Neural cell (in vitro differentiated cells): ENCODE results near the gene ZBTB5. TPM values are rescaled to one million over a fixed set of nuclear protein-coding genes. Genes with fewer than 3 reads are reported as not detected.

Experiments
- H2AFZ ChIP-seq: fragments of 200-600, 300-800 bp; sonication (generic), shearing (Covaris generic); 2 replicates; pipeline ENCODE4 v1.6.0; 2014; ENCODE audit warnings: low read depth, mild to moderate bottlenecking, antibody characterized with exemption, low read length, moderate library complexity
- H3F3A ChIP-seq: fragments of 200-600 bp; shearing (Covaris generic); 2 replicates; pipeline ENCODE4 v1.6.1; 2016; ENCODE audit warnings: mild to moderate bottlenecking, moderate library complexity, mixed read lengths, antibody characterized with exemption, low read length; ENCODE audit not compliant: insufficient read depth, poor library complexity, severe bottlenecking
- H3K27ac ChIP-seq: fragments of 200-600, 300-800 bp; sonication (generic), shearing (Covaris generic); 2 replicates; pipeline ENCODE4 v1.5.1; 2014; ENCODE audit warnings: mild to moderate bottlenecking, low read length, moderate library complexity
- H3K27me3 ChIP-seq: fragments of 300-800, 200-600 bp; sonication (generic), shearing (Covaris generic); 2 replicates; pipeline ENCODE4 v1.6.0; 2014; ENCODE audit warnings: mild to moderate bottlenecking, low read depth, low read length, moderate library complexity; ENCODE audit not compliant: insufficient read depth
- H3K36me3 ChIP-seq: fragments of 300-800, 200-600 bp; sonication (generic), shearing (Covaris generic); 2 replicates; pipeline ENCODE4 v1.5.1; 2014; ENCODE audit warnings: mild to moderate bottlenecking, antibody characterized with exemption, low read length, moderate library complexity; ENCODE audit not compliant: insufficient read depth
- H3K4me2 ChIP-seq: fragments of 300-800, 200-600 bp; sonication (generic), shearing (Covaris generic); 2 replicates; pipeline ENCODE4 v1.6.0; 2014; ENCODE audit warnings: mild to moderate bottlenecking, low read length
- H3K4me3 ChIP-seq: fragments of 300-800, 200-600 bp; sonication (generic), shearing (Covaris generic); 2 replicates; pipeline ENCODE4 v1.5.1; 2014; ENCODE audit warnings: mild to moderate bottlenecking, low read length, moderate library complexity
- H3K79me2 ChIP-seq: fragments of 200-600 bp; shearing (Covaris generic); replicated peaks from 2 replicates; pipeline ENCODE4 v1.6.0; 2014; ENCODE audit warnings: mild to moderate bottlenecking, low read length, moderate library complexity; ENCODE audit not compliant: insufficient read depth
- H3K9ac ChIP-seq: fragments of 300-800, 200-600 bp; sonication (generic), shearing (Covaris generic); 2 replicates; pipeline ENCODE4 v1.6.1; 2016; ENCODE audit warnings: mild to moderate bottlenecking, low read length, mixed read lengths
- H3K9me2 ChIP-seq: fragments of 200-600 bp; shearing (Covaris generic); 2 replicates; pipeline ENCODE4 v1.6.1; 2016; ENCODE audit warnings: mild to moderate bottlenecking, low read length, mixed read lengths; ENCODE audit not compliant: insufficient read depth
- H3K9me3 ChIP-seq: fragments of 200-600, 300-800 bp; sonication (generic), shearing (Covaris generic); 2 replicates; pipeline ENCODE4 v1.6.1; 2016; ENCODE audit warnings: mild to moderate bottlenecking, mixed run types, low read length, moderate library complexity, mixed read lengths
- H4K20me1 ChIP-seq: fragments of 200-600 bp; shearing (Covaris generic); 2 replicates; pipeline ENCODE4 v1.6.1; 2016; ENCODE audit warnings: mild to moderate bottlenecking, mixed run types; ENCODE audit not compliant: insufficient read depth
- EP300 ChIP-seq: fragments of 450-650 bp; conservative IDR thresholded peaks from 2 replicates; pipeline ENCODE4 v1.6.1; 2014; ENCODE audit warnings: antibody characterized with exemption, mild to moderate bottlenecking, moderate library complexity; ENCODE audit not compliant: poor library complexity, severe bottlenecking
- EZH2 ChIP-seq: fragments of 200-600, 300-800 bp; shearing (Covaris generic), sonication (generic); IDR thresholded peaks from 2 replicates; pipeline ENCODE4 v1.6.1; 2014; ENCODE audit warnings: antibody characterized with exemption, low read length, borderline replicate concordance, mild to moderate bottlenecking; ENCODE audit not compliant: insufficient read depth, poor library complexity, severe bottlenecking
- MXI1 ChIP-seq: fragments of 450-650 bp; conservative IDR thresholded peaks from 2 replicates; pipeline ENCODE4 v1.6.1; 2014; ENCODE audit warnings: antibody characterized with exemption, mild to moderate bottlenecking; ENCODE audit not compliant: poor library complexity, severe bottlenecking
- POLR2AphosphoS5 ChIP-seq: IDR thresholded peaks from 2 replicates; pipeline ENCODE4 v1.6.1; 2012
- RAD21 ChIP-seq: fragments of 450-650 bp; conservative IDR thresholded peaks from 2 replicates; pipeline ENCODE4 v1.6.1; 2014; ENCODE audit warnings: antibody characterized with exemption, mild to moderate bottlenecking, moderate library complexity
- SMC3 ChIP-seq: fragments of 450-650 bp; conservative IDR thresholded peaks from 2 replicates; pipeline ENCODE4 v1.6.1; 2014; ENCODE audit warnings: antibody characterized with exemption, mild to moderate bottlenecking, moderate library complexity; ENCODE audit not compliant: poor library complexity
- TAF1 ChIP-seq: IDR thresholded peaks from 2 replicates; pipeline ENCODE4 v1.6.1; 2012; ENCODE audit warnings: low read depth
- polyA plus RNA-seq: library from polyadenylated mRNA; depleted of rRNA; stranded (reverse); fragments of >200 nt; gene quantifications from 2 replicates; pipeline ENCODE4 v1.2.3, GENCODE V29; 2014
- TF ChIP-seq, protein P1 (sequence below): fragments of 450-650 bp; IDR thresholded peaks from 2 replicates; pipeline ENCODE4 v1.5.1; 2014; ENCODE audit warnings: antibody characterized with exemption, mild to moderate bottlenecking, moderate library complexity; ENCODE audit not compliant: poor library complexity, severe bottlenecking
- TF ChIP-seq, protein P2 (sequence below): IDR thresholded peaks from 2 replicates; pipeline ENCODE4 v1.6.1; 2012; ENCODE audit warnings: borderline replicate concordance

The ZBTB5 gene
- polyA plus RNA-seq, 1 donor from 2014 or later, result 21.0 TPM

GRCh38 chr9:37395663-37396062 lies 69.6 kb downstream of the ZBTB5 start:
- H3K9me2 ChIP-seq, result no peaks in the 10 kb centered on the region
- H3K79me2 ChIP-seq, result no peaks in the 10 kb centered on the region
- no peak overlapping the region for H3K4me3 ChIP-seq
- H4K20me1 ChIP-seq, result no peaks in the 10 kb centered on the region
- no peak overlapping the region for H3K9ac ChIP-seq
- H3F3A ChIP-seq, result no peaks in the 10 kb centered on the region
- H3K9me3 ChIP-seq, result no peaks in the 10 kb centered on the region
- no peaks in the 10 kb centered on the region for H3K36me3 ChIP-seq
- no peaks in the 10 kb centered on the region for H3K27me3 ChIP-seq
- H3K4me2 ChIP-seq, result no peak overlapping the region
- peak overlapping the region; percentile 37 for H3K27ac ChIP-seq
- H2AFZ ChIP-seq, result no peak overlapping the region
- TF ChIP-seq RAD21, result no peak
- TF ChIP-seq, protein P1, sequence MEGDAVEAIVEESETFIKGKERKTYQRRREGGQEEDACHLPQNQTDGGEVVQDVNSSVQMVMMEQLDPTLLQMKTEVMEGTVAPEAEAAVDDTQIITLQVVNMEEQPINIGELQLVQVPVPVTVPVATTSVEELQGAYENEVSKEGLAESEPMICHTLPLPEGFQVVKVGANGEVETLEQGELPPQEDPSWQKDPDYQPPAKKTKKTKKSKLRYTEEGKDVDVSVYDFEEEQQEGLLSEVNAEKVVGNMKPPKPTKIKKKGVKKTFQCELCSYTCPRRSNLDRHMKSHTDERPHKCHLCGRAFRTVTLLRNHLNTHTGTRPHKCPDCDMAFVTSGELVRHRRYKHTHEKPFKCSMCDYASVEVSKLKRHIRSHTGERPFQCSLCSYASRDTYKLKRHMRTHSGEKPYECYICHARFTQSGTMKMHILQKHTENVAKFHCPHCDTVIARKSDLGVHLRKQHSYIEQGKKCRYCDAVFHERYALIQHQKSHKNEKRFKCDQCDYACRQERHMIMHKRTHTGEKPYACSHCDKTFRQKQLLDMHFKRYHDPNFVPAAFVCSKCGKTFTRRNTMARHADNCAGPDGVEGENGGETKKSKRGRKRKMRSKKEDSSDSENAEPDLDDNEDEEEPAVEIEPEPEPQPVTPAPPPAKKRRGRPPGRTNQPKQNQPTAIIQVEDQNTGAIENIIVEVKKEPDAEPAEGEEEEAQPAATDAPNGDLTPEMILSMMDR, result no peak
- no peak for TF ChIP-seq TAF1
- no peak for TF ChIP-seq EP300
- no peak for TF ChIP-seq EZH2
- TF ChIP-seq, protein P2, sequence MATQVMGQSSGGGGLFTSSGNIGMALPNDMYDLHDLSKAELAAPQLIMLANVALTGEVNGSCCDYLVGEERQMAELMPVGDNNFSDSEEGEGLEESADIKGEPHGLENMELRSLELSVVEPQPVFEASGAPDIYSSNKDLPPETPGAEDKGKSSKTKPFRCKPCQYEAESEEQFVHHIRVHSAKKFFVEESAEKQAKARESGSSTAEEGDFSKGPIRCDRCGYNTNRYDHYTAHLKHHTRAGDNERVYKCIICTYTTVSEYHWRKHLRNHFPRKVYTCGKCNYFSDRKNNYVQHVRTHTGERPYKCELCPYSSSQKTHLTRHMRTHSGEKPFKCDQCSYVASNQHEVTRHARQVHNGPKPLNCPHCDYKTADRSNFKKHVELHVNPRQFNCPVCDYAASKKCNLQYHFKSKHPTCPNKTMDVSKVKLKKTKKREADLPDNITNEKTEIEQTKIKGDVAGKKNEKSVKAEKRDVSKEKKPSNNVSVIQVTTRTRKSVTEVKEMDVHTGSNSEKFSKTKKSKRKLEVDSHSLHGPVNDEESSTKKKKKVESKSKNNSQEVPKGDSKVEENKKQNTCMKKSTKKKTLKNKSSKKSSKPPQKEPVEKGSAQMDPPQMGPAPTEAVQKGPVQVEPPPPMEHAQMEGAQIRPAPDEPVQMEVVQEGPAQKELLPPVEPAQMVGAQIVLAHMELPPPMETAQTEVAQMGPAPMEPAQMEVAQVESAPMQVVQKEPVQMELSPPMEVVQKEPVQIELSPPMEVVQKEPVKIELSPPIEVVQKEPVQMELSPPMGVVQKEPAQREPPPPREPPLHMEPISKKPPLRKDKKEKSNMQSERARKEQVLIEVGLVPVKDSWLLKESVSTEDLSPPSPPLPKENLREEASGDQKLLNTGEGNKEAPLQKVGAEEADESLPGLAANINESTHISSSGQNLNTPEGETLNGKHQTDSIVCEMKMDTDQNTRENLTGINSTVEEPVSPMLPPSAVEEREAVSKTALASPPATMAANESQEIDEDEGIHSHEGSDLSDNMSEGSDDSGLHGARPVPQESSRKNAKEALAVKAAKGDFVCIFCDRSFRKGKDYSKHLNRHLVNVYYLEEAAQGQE, result no peak
- TF ChIP-seq MXI1, result no peak

GRCh38 chr9:37395229-37395628 lies 70.0 kb downstream of the ZBTB5 start:
- Histone ChIP-seq H3K27ac (peak overlapping the region; percentile 34), H3K9me3 (no peaks in the 10 kb centered on the region), H3F3A (no peaks in the 10 kb centered on the region), H3K4me2 (no peak overlapping the region), H2AFZ (no peak overlapping the region), H3K4me3 (no peak overlapping the region), H3K79me2 (no peaks in the 10 kb centered on the region), H3K9me2 (no peaks in the 10 kb centered on the region), H4K20me1 (no peaks in the 10 kb centered on the region), H3K27me3 (no peaks in the 10 kb centered on the region), H3K9ac (no peak overlapping the region), H3K36me3 (no peaks in the 10 kb centered on the region)
- TF ChIP-seq, protein P1, result no peak
- TF ChIP-seq POLR2AphosphoS5 (no peak), RAD21 (no peak), EZH2 (no peak), SMC3 (no peak)
